ENCODE data around the gene RPRD2.
A peak's percentile ranks its signal among the peaks of the same experiment; 100 is the strongest.

Gene RPRD2

GRCh38 chr1:150505431-150505830 lies 141.5 kb downstream of the RPRD2 start:
- no peak overlapping the region for H3K9ac ChIP-seq
- H3K4me2 ChIP-seq (ENCODE audit: low read length): no peak overlapping the region
- TF ChIP-seq CTCF (IDR thresholded peaks at IDR 0.05): no peak
- no peaks in the 10 kb centered on the region for H3K27me3 ChIP-seq (ENCODE audit: control insufficient read depth, insufficient read depth, low read length)
- H3K4me3 ChIP-seq (ENCODE audit: low read depth, low read length): no peak overlapping the region
- no peaks in the 10 kb centered on the region for H3K79me2 ChIP-seq
- H3K9me3 ChIP-seq (ENCODE audit: control insufficient read depth, low read length): no peaks in the 10 kb centered on the region
- no peaks in the 10 kb centered on the region for H3K4me1 ChIP-seq
- no peak overlapping the region for H3K27ac ChIP-seq
- no peaks in the 10 kb centered on the region for H3K36me3 ChIP-seq (ENCODE audit: control insufficient read depth, insufficient read depth, low read length)
- no peak overlapping the region for H2AFZ ChIP-seq

GRCh38 chr1:150507912-150508864 lies 144.2 kb downstream of the RPRD2 start, which contains the start of gene ECM1:
ECM1 (plus strand) TSS chr1:150508109; CDS start chr1:150508210, 101 bp downstream.
- Histone ChIP-seq H2AFZ (no peak within 1 kb of the TSS), H3K9ac (no peak within 1 kb of the TSS), H3K79me2 (no peaks in the 10 kb centered on the region), H3K9me3 (ENCODE audit: control insufficient read depth, low read length) (no peaks in the 10 kb centered on the region), H3K36me3 (ENCODE audit: control insufficient read depth, insufficient read depth, low read length) (no peaks in the 10 kb centered on the region), H3K27ac (peak within 1 kb of the TSS; percentile 19), H3K4me1 (no peaks in the 10 kb centered on the region), H3K4me3 (ENCODE audit: low read depth, low read length) (no peak within 1 kb of the TSS), H3K27me3 (ENCODE audit: control insufficient read depth, insufficient read depth, low read length) (no peaks in the 10 kb centered on the region), H3K4me2 (ENCODE audit: low read length) (no peak within 1 kb of the TSS)
- no peak for TF ChIP-seq CTCF (IDR thresholded peaks at IDR 0.05)

GRCh38 chr1:150508982-150509381 lies 145.0 kb downstream of the RPRD2 start:
- no peak overlapping the region for H2AFZ ChIP-seq
- no peaks in the 10 kb centered on the region for H3K36me3 ChIP-seq (ENCODE audit: control insufficient read depth, insufficient read depth, low read length)
- no peaks in the 10 kb centered on the region for H3K27me3 ChIP-seq (ENCODE audit: control insufficient read depth, insufficient read depth, low read length)
- no peaks in the 10 kb centered on the region for H3K4me1 ChIP-seq
- no peak overlapping the region for H3K4me2 ChIP-seq (ENCODE audit: low read length)
- no peak overlapping the region for H3K4me3 ChIP-seq (ENCODE audit: low read depth, low read length)
- no peak overlapping the region for H3K27ac ChIP-seq
- H3K9ac ChIP-seq: no peak overlapping the region
- H3K79me2 ChIP-seq: no peaks in the 10 kb centered on the region
- TF ChIP-seq CTCF (IDR thresholded peaks at IDR 0.05): no peak
- H3K9me3 ChIP-seq (ENCODE audit: control insufficient read depth, low read length): no peaks in the 10 kb centered on the region

- Histone ChIP-seq H3K36me3 (ENCODE audit: control insufficient read depth, insufficient read depth, low read length) (no peaks in the 10 kb centered on the region), H3K79me2 (no peaks in the 10 kb centered on the region), H3K27ac (no peak overlapping the region), H3K9me3 (ENCODE audit: control insufficient read depth, low read length) (no peaks in the 10 kb centered on the region), H3K4me3 (ENCODE audit: low read depth, low read length) (no peak overlapping the region), H3K9ac (no peak overlapping the region), H3K4me2 (ENCODE audit: low read length) (no peak overlapping the region), H2AFZ (no peak overlapping the region), H3K4me1 (no peaks in the 10 kb centered on the region), H3K27me3 (ENCODE audit: control insufficient read depth, insufficient read depth, low read length) (no peaks in the 10 kb centered on the region)
- no peak for TF ChIP-seq CTCF (IDR thresholded peaks at IDR 0.05)
These were observed 147.6 kb downstream of the RPRD2 start for GRCh38 chr1:150511551-150511950.
